GM23338 (cell line): ENCODE data around the gene HSF2BP. TPM values are rescaled to one million over a fixed set of nuclear protein-coding genes. Genes with fewer than 3 reads are reported as not detected.
A peak's percentile ranks its signal among the peaks of the same experiment; 100 is the strongest.

ENCODE experiments used
- ATAC-seq: fragments of 200-7000 bp; cut with Tn5 transposase; 3 replicates; pipeline ENCODE4 v1.9.1; 2020
- DNase-seq: peaks from one replicate; pipeline ENCODE4 v3.0.0-alpha.2; 2015; ENCODE audit warnings: low spot score
- H2AFZ ChIP-seq: fragments of 200-600 bp; sonication (generic); 2 replicates; pipeline ENCODE4 v1.8.0; 2016; ENCODE audit warnings: antibody characterized with exemption, mild to moderate bottlenecking, moderate library complexity
- H3F3A ChIP-seq: fragments of 200-600 bp; sonication (generic); replicated peaks from 2 replicates; pipeline ENCODE4 v1.8.0; 2017; ENCODE audit warnings: antibody characterized with exemption, mixed run types, low read depth
- H3K27ac ChIP-seq: fragments of 200-600 bp; sonication (generic); 2 replicates; pipeline ENCODE4 v1.6.1; 2016; ENCODE audit warnings: low read depth
- H3K27me3 ChIP-seq: fragments of 200-600 bp; sonication (generic); 2 replicates; pipeline ENCODE4 v1.8.0; 2016; ENCODE audit warnings: mild to moderate bottlenecking, mixed run types, moderate library complexity; ENCODE audit not compliant: insufficient read depth
- H3K36me3 ChIP-seq: fragments of 200-600 bp; sonication (generic); 2 replicates; pipeline ENCODE4 v1.8.0; 2016; ENCODE audit warnings: mild to moderate bottlenecking; ENCODE audit not compliant: insufficient read depth
- H3K4me1 ChIP-seq: fragments of 200-600 bp; sonication (generic); 2 replicates; pipeline ENCODE4 v1.8.0; 2016; ENCODE audit warnings: mild to moderate bottlenecking, moderate library complexity; ENCODE audit not compliant: insufficient read depth
- H3K4me2 ChIP-seq: fragments of 200-600 bp; sonication (generic); 2 replicates; pipeline ENCODE4 v1.7.1; 2017; ENCODE audit warnings: mixed run types
- H3K4me3 ChIP-seq: fragments of 200-600 bp; sonication (generic); 2 replicates; pipeline ENCODE4 v1.6.1; 2016; ENCODE audit warnings: mixed run types
- H3K79me2 ChIP-seq: fragments of 200-600 bp; sonication (generic); replicated peaks from 2 replicates; pipeline ENCODE4 v1.8.0; 2017; ENCODE audit warnings: mild to moderate bottlenecking; ENCODE audit not compliant: insufficient read depth
- H3K9me2 ChIP-seq: fragments of 200-600 bp; sonication (generic); 2 replicates; pipeline ENCODE4 v1.8.0; 2017; ENCODE audit not compliant: insufficient read depth
- H4K20me1 ChIP-seq: fragments of 200-600 bp; sonication (generic); replicated peaks from 2 replicates; pipeline ENCODE4 v1.8.0; 2017; ENCODE audit warnings: mild to moderate bottlenecking; ENCODE audit not compliant: insufficient read depth
- H3K27ac Mint-ChIP-seq: 2 replicates; pipeline ENCODE4 v1.8.0; 2020; ENCODE audit warnings: inconsistent platforms, mild to moderate bottlenecking, moderate library complexity, mixed read lengths
- H3K27me3 Mint-ChIP-seq: 3 replicates; pipeline ENCODE4 v1.8.0; 2022; ENCODE audit warnings: low read depth, mild to moderate bottlenecking, moderate library complexity, mixed read lengths, inconsistent platforms; ENCODE audit not compliant: insufficient read depth, poor library complexity
- H3K36me3 Mint-ChIP-seq: 3 replicates; pipeline ENCODE4 v1.8.0; 2021; ENCODE audit warnings: low read depth, mild to moderate bottlenecking, inconsistent platforms, moderate library complexity, mixed read lengths
- H3K4me1 Mint-ChIP-seq: 3 replicates; pipeline ENCODE4 v1.8.0; 2020; ENCODE audit warnings: mild to moderate bottlenecking, inconsistent platforms, mixed read lengths
- H3K4me3 Mint-ChIP-seq: 3 replicates; pipeline ENCODE4 v1.8.0; 2021; ENCODE audit warnings: moderate library complexity, mild to moderate bottlenecking, inconsistent platforms, mixed read lengths
- H3K9me3 Mint-ChIP-seq: 3 replicates; pipeline ENCODE4 v1.8.0; 2020; ENCODE audit warnings: moderate library complexity, mild to moderate bottlenecking, inconsistent platforms, mixed read lengths
- CTCF ChIP-seq, 2 experiments: fragments of 200-600 bp in 1 of 2; sonication (generic) in 1 of 2; conservative IDR thresholded peaks; 2 replicates each; pipeline versions ENCODE4 v1.5.1 to v1.6.1; 2016 to 2017; ENCODE audit warnings: antibody characterized with exemption in 2 of 2, low read depth in 2 of 2, mild to moderate bottlenecking in 2 of 2, moderate library complexity in 1 of 2
- ETS1 ChIP-seq: IDR thresholded peaks from 2 replicates; pipeline ENCODE4 v1.6.1; 2016; ENCODE audit warnings: antibody characterized with exemption
- EZH2 ChIP-seq: fragments of 200-600 bp; sonication (generic); IDR thresholded peaks from one replicate; pipeline ENCODE4 v1.8.0; 2017; ENCODE audit warnings: antibody characterized with exemption, mild to moderate bottlenecking, low read depth; ENCODE audit not compliant: unreplicated experiment
- EZH2phosphoT487 ChIP-seq: fragments of 200-600 bp; sonication (generic); IDR thresholded peaks from one replicate; pipeline ENCODE4 v1.8.1; 2018; ENCODE audit warnings: antibody characterized with exemption; ENCODE audit not compliant: unreplicated experiment
- JUNB ChIP-seq: IDR thresholded peaks from one replicate; pipeline ENCODE4 v1.6.1; 2016; ENCODE audit warnings: antibody characterized with exemption; ENCODE audit not compliant: unreplicated experiment
- NANOG ChIP-seq: IDR thresholded peaks from 2 replicates; pipeline ENCODE4 v1.6.1; 2016; ENCODE audit warnings: antibody characterized with exemption, borderline replicate concordance
- POLR2AphosphoS5 ChIP-seq: IDR thresholded peaks from 2 replicates; pipeline ENCODE4 v1.6.1; 2016; ENCODE audit warnings: antibody characterized with exemption, low read depth
- STAT1 ChIP-seq: IDR thresholded peaks from one replicate; pipeline ENCODE4 v1.6.1; 2016; ENCODE audit warnings: antibody characterized with exemption; ENCODE audit not compliant: unreplicated experiment
- ZNF114 ChIP-seq: fragments of 250-450 bp; sonication (Bioruptor Pico); IDR thresholded peaks from 2 replicates; pipeline ENCODE4 v1.5.0; 2020; ENCODE audit warnings: mild to moderate bottlenecking, moderate library complexity
- ZNF331 ChIP-seq: fragments of 250-450 bp; sonication (Bioruptor Pico); IDR thresholded peaks from 2 replicates; pipeline ENCODE4 v1.5.0; 2020; ENCODE audit warnings: low read depth, mild to moderate bottlenecking, moderate library complexity
- polyA plus RNA-seq: library from polyadenylated mRNA; unstranded; fragments of >200 nt; fragmentation: Nextera tagmentation; extraction: Ambion mirVana; gene quantifications from 2 replicates; pipeline ENCODE4 v1.2.1, GENCODE V29; 2016
- total RNA-seq: library from RNA; depleted of rRNA; stranded (reverse); fragments of >200 nt; shearing (Covaris generic); gene quantifications from 2 replicates; pipeline ENCODE4 v1.2.3, GENCODE V29; 2014
- TF ChIP-seq, protein P1 (sequence below): fragments of 250-450 bp; sonication (Bioruptor Pico); IDR thresholded peaks from 2 replicates; pipeline ENCODE4 v1.5.0; 2020; ENCODE audit warnings: mild to moderate bottlenecking, moderate library complexity

HSF2BP gene
- total and polyA plus RNA-seq, 2 experiments from 2014 or later, result 0.78 to 2.0 TPM

DNA sequence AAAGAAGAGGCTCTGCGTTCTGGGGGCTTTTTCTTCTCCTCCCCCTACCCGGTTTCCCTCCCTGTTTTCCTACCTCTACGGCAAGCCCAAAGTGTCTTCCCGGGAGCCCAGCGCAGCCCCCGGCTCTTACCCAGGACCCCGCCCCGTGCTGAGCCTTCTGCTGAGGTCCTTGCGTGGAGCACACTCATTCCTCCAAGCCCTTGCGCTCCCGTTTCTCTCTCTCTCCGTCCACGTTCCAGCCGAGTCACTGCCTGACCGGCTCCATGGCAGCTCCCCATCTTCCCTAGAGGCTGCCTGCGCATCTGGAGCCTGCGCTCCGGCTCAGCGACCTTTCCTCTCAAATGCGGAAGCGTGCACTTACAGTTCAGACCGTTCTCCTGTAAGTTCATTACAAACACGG is 34.7 kb upstream of the HSF2BP start:
- Histone ChIP-seq H3K27ac (no peak overlapping the region), H3K27me3 (no peaks in the 10 kb centered on the region), H3K4me3 (no peak overlapping the region), H4K20me1 (peaks cover 7% of the 10 kb centered on the region), H3F3A (no peaks in the 10 kb centered on the region; the same call in 1 of the 2 replicates), H2AFZ (no peak overlapping the region), H3K4me2 (no peak overlapping the region), H3K4me1 (no peaks in the 10 kb centered on the region), H3K36me3 (peaks cover 15% of the 10 kb centered on the region), H3K9me2 (no peaks in the 10 kb centered on the region), H3K79me2 (no peaks in the 10 kb centered on the region)
- Mint-ChIP-seq H3K9me3 (no peaks in the 10 kb centered on the region), H3K4me3 (no peak overlapping the region), H3K36me3 (peaks cover 81% of the 10 kb centered on the region), H3K4me1 (peaks cover 2% of the 10 kb centered on the region; the same call in 1 of the 3 replicates), H3K27me3 (peaks cover 8% of the 10 kb centered on the region), H3K27ac (peak overlapping the region; percentile 39)
- DNase-seq (no peak), ATAC-seq (no peak)
- TF ChIP-seq EZH2 (no peak), NANOG (no peak), JUNB (no peak), ZNF114 (CRISPR knock-in tag) (no peak), ETS1 (no peak), CTCF (conservative IDR thresholded peaks at IDR 0.05; ENCODE audit: low read depth in 2 of 2) (no peak), STAT1 (no peak), ZNF331 (CRISPR knock-in tag) (no peak), EZH2phosphoT487 (no peak), POLR2AphosphoS5 (no peak)
- TF ChIP-seq, protein P1, sequence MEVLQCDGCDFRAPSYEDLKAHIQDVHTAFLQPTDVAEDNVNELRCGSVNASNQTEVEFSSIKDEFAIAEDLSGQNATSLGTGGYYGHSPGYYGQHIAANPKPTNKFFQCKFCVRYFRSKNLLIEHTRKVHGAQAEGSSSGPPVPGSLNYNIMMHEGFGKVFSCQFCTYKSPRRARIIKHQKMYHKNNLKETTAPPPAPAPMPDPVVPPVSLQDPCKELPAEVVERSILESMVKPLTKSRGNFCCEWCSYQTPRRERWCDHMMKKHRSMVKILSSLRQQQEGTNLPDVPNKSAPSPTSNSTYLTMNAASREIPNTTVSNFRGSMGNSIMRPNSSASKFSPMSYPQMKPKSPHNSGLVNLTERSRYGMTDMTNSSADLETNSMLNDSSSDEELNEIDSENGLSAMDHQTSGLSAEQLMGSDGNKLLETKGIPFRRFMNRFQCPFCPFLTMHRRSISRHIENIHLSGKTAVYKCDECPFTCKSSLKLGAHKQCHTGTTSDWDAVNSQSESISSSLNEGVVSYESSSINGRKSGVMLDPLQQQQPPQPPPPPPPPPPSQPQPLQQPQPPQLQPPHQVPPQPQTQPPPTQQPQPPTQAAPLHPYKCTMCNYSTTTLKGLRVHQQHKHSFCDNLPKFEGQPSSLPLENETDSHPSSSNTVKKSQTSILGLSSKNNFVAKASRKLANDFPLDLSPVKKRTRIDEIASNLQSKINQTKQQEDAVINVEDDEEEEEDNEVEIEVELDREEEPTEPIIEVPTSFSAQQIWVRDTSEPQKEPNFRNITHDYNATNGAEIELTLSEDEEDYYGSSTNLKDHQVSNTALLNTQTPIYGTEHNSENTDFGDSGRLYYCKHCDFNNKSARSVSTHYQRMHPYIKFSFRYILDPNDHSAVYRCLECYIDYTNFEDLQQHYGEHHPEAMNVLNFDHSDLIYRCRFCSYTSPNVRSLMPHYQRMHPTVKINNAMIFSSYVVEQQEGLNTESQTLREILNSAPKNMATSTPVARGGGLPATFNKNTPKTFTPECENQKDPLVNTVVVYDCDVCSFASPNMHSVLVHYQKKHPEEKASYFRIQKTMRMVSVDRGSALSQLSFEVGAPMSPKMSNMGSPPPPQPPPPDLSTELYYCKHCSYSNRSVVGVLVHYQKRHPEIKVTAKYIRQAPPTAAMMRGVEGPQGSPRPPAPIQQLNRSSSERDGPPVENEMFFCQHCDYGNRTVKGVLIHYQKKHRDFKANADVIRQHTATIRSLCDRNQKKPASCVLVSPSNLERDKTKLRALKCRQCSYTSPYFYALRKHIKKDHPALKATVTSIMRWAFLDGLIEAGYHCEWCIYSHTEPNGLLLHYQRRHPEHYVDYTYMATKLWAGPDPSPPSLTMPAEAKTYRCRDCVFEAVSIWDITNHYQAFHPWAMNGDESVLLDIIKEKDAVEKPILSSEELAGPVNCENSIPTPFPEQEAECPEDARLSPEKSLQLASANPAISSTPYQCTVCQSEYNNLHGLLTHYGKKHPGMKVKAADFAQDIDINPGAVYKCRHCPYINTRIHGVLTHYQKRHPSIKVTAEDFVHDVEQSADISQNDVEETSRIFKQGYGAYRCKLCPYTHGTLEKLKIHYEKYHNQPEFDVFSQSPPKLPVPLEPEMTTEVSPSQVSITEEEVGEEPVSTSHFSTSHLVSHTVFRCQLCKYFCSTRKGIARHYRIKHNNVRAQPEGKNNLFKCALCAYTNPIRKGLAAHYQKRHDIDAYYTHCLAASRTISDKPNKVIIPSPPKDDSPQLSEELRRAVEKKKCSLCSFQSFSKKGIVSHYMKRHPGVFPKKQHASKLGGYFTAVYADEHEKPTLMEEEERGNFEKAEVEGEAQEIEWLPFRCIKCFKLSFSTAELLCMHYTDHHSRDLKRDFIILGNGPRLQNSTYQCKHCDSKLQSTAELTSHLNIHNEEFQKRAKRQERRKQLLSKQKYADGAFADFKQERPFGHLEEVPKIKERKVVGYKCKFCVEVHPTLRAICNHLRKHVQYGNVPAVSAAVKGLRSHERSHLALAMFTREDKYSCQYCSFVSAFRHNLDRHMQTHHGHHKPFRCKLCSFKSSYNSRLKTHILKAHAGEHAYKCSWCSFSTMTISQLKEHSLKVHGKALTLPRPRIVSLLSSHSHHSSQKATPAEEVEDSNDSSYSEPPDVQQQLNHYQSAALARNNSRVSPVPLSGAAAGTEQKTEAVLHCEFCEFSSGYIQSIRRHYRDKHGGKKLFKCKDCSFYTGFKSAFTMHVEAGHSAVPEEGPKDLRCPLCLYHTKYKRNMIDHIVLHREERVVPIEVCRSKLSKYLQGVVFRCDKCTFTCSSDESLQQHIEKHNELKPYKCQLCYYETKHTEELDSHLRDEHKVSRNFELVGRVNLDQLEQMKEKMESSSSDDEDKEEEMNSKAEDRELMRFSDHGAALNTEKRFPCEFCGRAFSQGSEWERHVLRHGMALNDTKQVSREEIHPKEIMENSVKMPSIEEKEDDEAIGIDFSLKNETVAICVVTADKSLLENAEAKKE (CRISPR knock-in tag), result no peak
